HG03097 (cell line): ENCODE results near the gene TMEM80.
"Not testable (repeated sequence)": the region's sequence is repeated elsewhere in the genome, so short reads cannot be mapped to it uniquely, and the experiment has no call there.

Experiments used
- ATAC-seq: cut with Tn5 transposase; IDR thresholded peaks from one replicate; pipeline ENCODE4 v1.9.1; 2021; ENCODE audit not compliant: unreplicated experiment, low FRiP score

TMEM80 gene

DNA sequence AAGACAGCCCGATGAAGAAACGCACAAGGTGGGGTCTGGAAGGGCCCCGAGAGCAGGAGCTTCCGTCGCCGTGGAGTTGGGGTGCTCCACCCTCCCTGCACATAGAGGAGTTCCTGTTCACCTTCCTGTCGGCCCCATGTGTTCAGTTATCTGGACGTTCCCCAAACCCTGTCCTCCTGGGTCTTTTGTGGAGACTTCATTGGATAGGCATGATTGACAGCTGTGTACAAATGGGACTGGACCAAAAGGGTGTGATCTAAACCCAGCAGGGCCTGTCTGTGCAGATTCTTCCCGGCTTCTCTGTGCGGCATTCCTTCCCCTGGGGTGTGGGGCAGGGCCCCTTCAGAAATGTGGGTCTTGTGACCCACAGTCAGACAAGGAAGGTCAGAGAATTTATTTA lies 42.3 kb downstream of the TMEM80 start:
- ATAC-seq: not testable (repeated sequence)

DNA sequence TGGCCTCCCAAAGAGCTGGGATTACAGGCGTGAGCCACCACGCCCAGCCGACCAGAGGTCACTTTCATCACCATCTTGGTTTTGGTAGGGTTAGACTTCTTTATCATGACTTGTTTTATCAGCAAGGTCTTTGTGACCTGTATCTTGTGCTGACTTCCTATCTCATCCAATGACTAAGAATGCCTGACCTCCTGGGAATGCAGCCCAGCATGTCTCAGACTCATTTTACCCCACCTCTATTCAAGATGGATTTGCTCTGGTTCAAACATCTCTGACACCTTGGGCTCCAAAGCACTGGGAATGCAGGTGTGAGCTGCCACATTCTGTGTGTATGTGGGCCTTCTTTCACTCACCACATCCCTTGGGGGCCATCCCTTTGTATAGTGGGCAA lies 46.5 kb downstream of the TMEM80 start:
- no peak for ATAC-seq

DNA sequence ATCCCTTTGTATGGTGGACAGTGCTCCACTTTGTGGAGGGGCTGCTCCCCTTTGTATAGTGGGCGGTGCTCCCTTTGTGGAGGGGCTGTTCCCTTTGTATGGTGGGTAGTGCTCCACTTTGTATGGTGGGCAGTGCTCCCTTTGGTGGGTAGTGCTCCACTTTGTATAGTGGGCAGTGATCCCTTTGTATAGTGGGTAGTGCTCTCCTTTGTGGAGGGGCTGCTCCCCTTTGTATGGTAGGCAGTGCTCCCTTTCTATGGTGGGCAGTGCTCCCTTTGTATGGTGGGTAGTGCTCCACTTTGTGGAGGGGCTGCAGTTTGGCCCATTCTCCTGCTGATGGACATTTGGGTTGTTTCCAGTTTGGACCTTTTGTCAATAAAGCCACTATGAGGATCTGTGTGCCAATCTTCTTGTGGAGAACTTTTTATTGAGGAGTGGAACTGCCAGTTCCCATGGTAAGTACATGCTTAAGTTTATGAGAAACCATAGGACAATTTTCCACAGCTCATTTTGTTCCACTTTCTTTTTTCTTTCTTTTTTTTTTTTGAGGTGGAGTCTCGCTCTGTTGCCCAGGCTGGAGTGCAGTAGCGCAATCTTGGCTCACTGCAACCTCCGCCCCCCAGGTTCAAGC lies 47.1 kb downstream of the TMEM80 start:
- no peak for ATAC-seq

DNA sequence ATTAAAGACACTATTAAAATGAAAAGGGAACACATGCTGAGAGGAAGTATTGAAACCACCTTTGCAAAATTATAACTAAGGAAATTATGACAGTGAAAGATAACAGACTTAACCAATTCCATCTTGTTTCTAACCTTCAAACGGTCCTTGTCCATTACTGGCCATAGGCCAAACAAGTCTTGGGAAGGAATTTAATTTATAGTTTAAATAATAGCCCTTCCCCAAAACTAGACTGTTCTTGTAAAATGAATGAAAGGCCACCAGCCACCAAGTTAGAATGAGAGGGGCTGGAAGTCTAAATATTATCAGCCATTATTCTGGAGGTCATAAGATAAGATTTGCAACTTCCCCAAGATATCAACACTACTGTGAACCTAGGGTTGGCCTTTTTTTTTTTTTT lies 49.8 kb downstream of the TMEM80 start:
- no peak for ATAC-seq

DNA sequence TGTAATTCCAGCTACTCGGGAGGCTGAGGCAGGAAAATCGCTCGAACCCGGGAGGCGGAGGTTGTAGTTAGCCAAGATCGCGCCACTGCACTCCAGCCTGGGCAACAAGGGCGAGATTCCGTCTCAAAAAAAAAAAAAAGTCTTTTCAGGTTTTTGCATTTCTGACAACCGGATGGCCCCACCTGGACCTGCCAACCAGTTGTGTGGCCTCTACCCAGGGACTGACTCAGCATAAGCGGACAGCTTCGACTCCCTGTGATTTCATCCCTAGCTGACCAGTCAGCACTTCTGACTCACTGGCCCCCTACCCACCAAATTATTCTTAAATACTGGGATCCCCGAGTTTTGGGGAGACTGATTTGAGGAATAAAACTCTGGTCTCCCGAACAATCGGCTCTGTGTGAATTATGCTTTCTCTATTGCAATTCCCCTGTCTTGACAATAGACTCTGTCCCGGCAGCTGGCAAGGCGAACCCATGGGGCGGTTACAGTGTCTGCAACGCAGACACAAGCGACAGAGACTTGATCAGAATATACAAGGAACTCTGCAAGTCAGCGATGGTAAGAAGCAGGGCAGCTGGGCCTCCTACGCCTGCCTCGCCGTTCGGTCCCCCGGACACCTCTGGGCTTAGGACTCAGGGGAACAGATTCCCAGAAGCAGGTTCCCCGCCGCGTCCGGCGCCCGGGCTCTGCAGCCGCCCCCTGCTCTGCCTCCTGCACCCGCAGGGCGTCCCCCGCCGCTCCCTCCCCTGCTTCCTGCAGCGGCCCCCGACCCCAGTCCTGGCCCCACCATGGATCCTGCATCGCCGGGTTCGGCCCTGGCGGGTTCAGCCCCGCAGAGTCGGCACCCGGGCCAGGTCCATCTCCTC lies 50.9 kb downstream of the TMEM80 start:
- ATAC-seq: no peak

DNA sequence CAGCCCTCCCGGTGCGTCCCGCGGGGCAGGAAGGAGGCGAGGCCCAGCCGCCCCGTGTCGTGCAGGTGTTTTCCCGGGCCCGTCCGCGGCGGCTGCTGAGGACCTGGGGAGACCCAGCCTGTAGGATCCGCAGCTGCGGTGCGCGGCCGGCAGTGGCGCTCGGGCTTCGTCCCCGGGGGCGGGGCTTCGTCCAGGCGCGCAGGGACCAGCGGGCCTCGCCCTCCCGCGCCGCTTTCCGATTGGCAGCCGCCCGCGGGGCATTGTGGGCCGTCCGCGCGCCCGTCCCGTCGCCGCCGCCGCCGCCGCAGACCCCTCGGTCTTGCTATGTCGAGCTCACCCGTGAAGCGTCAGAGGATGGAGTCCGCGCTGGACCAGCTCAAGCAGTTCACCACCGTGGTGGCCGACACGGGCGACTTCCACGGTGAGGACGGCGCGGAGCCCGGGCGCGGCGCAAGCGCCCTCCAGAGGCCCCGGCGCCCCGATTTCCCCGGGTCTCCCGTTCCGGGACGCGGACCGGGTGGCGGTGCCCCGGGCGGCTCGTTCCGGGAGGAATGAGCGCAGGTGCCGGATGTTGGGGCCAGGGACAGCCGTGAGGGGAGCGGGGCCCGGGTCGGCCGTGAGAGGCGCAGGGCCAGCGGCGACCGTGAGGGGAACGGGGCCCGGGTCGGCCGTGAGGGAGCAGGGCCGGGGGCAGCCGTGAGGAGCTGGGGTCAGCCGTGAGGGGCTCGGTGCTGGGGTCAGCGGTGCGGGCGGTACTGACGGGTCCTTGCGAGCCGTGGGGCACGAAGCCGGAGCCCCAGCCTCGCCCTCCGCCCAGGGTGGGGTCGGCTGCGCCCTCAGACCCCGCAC lies 51.8 kb downstream of the TMEM80 start, which contains the start of gene TALDO1:
Gene TALDO1 (plus strand): TSS at position 307 of the 849 bp plus-strand sequence. CDS start 18 bp downstream, at position 325.
- peak; percentile 69 for ATAC-seq

DNA sequence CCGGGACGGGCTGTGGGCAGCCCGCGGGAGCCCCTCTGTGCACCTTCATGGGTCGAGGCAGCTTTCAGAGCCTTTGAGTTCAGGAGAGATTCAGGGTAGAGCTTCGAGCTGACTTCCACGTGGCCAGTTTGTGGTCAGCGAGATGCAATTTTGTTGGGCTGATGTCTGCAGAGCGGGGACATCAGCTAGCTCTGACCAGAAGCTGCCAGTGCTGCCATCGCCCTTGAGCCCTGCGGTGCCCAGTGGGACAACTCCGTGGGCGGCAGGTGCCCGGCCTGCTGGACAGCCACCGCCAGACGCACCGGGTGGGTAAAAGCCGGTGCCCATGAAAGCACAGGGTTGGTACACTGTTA lies 52.4 kb downstream of the TMEM80 start:
- no peak for ATAC-seq

DNA sequence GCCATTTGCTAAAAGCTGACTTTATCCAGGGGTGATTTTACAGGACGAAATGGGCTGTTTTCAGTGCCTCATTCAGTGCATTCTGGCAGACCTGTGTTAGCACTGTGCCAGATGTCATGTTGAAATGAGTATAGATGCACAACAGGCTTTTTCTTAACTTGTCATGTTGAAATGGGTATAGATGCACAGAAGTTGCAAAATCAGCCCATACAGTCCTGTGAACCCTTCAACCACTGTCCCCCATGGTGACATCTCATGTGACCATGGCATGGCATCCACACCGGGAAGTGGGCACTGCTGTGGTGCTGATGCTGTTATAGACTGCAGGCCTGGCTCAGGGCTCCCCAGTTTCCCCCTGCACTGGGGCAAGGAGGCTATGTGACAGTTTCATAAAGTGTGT lies 54.1 kb downstream of the TMEM80 start:
- no peak for ATAC-seq
